HEK293 (cell line): ENCODE results near the gene GCNT2.

Experiments
- CTCF ChIA-PET: fragments of 350-600 bp; formaldehyde crosslinking; extraction: SDS; loops from one replicate; lab custom pipeline; 2021; ENCODE audit warnings: antibody characterized with exemption; lab: Yijun Ruan, JAX
- POLR2A ChIA-PET: fragments of 300-600 bp; formaldehyde crosslinking; extraction: SDS; loops from one replicate; lab custom pipeline; 2020; ENCODE audit warnings: antibody characterized with exemption, inconsistent platforms; lab: Yijun Ruan, JAX
- H3K27ac ChIP-seq: fragments of 200-500 bp; sonication (Bioruptor generic); 2 replicates; pipeline ENCODE4 v1.5.1; 2014; ENCODE audit warnings: low read depth, low read length, control low read depth, inconsistent platforms; ENCODE audit errors: extremely low read depth
- H3K36me3 ChIP-seq, 2 experiments: fragments of 200-500 bp in 1 of 2; sonication (Bioruptor generic) in 1 of 2; 1 replicate in 1 of 2; 2 replicates in 1 of 2; pipeline ENCODE4 v1.5.1; 2014 to 2017; ENCODE audit warnings: inconsistent platforms in 2 of 2, low read length in 2 of 2; ENCODE audit not compliant: control insufficient read depth in 2 of 2, insufficient read depth in 1 of 2
- H3K4me1 ChIP-seq: fragments of 200-500 bp; sonication (Bioruptor generic); 2 replicates; pipeline ENCODE4 v1.5.1; 2014; ENCODE audit warnings: mild to moderate bottlenecking, low read length, inconsistent platforms; ENCODE audit not compliant: control insufficient read depth, insufficient read depth
- H3K4me3 ChIP-seq: 2 replicates; pipeline ENCODE4 v1.5.1; 2011; ENCODE audit warnings: low read depth, mild to moderate bottlenecking, control low read depth, low read length, moderate library complexity
- H3K9me3 ChIP-seq: fragments of 200-500 bp; sonication (Bioruptor generic); 2 replicates; pipeline ENCODE4 v1.5.1; 2014; ENCODE audit warnings: low read depth, low read length, inconsistent platforms; ENCODE audit not compliant: control insufficient read depth, insufficient read depth
- HOXD13 ChIP-seq: sonication (generic); formaldehyde crosslinking; IDR thresholded peaks from 2 replicates; pipeline ENCODE4 v1.8.0; 2022; ENCODE audit warnings: missing genetic modification reagents, borderline replicate concordance
- KLF1 ChIP-seq: fragments of 450-650 bp; formaldehyde crosslinking; IDR thresholded peaks from 2 replicates; pipeline ENCODE4 v1.5.1; 2016; ENCODE audit warnings: missing biosample characterization, missing genetic modification characterization
- OVOL3 ChIP-seq: fragments of 450-650 bp; formaldehyde crosslinking; IDR thresholded peaks from 2 replicates; pipeline ENCODE4 v1.5.1; 2016; ENCODE audit warnings: missing biosample characterization, missing genetic modification characterization
- SP3 ChIP-seq: fragments of 450-650 bp; formaldehyde crosslinking; IDR thresholded peaks from 2 replicates; pipeline ENCODE4 v1.5.1; 2016; ENCODE audit warnings: missing biosample characterization, missing genetic modification characterization
- YY1 ChIP-seq: fragments of 450-650 bp; formaldehyde crosslinking; IDR thresholded peaks from 2 replicates; pipeline ENCODE4 v1.5.1; 2018; ENCODE audit warnings: missing biosample characterization, missing genetic modification characterization
- ZBTB7A ChIP-seq: fragments of 450-650 bp; formaldehyde crosslinking; IDR thresholded peaks from 2 replicates; pipeline ENCODE4 v1.5.1; 2016; ENCODE audit warnings: low read depth, missing biosample characterization, missing genetic modification characterization
- ZFP3 ChIP-seq: fragments of 450-650 bp; formaldehyde crosslinking; IDR thresholded peaks from 2 replicates; pipeline ENCODE4 v1.5.1; 2016; ENCODE audit warnings: low read depth, missing biosample characterization, missing genetic modification characterization
- ZNF169 ChIP-seq: fragments of 450-650 bp; formaldehyde crosslinking; IDR thresholded peaks from 2 replicates; pipeline ENCODE4 v1.5.1; 2016; ENCODE audit warnings: missing biosample characterization, missing genetic modification characterization
- ZNF214 ChIP-seq: fragments of 450-650 bp; formaldehyde crosslinking; IDR thresholded peaks from 2 replicates; pipeline ENCODE4 v1.5.1; 2017; ENCODE audit warnings: missing biosample characterization, mild to moderate bottlenecking, missing genetic modification characterization, borderline replicate concordance
- ZNF26 ChIP-seq: fragments of 450-650 bp; formaldehyde crosslinking; IDR thresholded peaks from 2 replicates; pipeline ENCODE4 v1.5.1; 2016; ENCODE audit warnings: missing biosample characterization, missing genetic modification characterization
- ZNF341 ChIP-seq: fragments of 450-650 bp; formaldehyde crosslinking; IDR thresholded peaks from 2 replicates; pipeline ENCODE4; 2016; ENCODE audit warnings: low read depth, missing biosample characterization, missing genetic modification characterization
- ZNF48 ChIP-seq: fragments of 450-650 bp; formaldehyde crosslinking; IDR thresholded peaks from 2 replicates; pipeline ENCODE4 v1.5.1; 2016; ENCODE audit warnings: missing biosample characterization, missing genetic modification characterization
- ZNF549 ChIP-seq: fragments of 450-650 bp; IDR thresholded peaks from 2 replicates; pipeline ENCODE4 v1.5.1; 2018; ENCODE audit warnings: missing biosample characterization, missing genetic modification characterization, mild to moderate bottlenecking, inconsistent platforms, moderate library complexity
- ZNF76 ChIP-seq: fragments of 450-650 bp; formaldehyde crosslinking; IDR thresholded peaks from 2 replicates; pipeline ENCODE4; 2016; ENCODE audit warnings: low read depth, missing biosample characterization, missing genetic modification characterization, borderline replicate concordance
- ZNF792 ChIP-seq: fragments of 450-650 bp; formaldehyde crosslinking; IDR thresholded peaks from 2 replicates; pipeline ENCODE4 v1.5.1; 2016; ENCODE audit warnings: missing biosample characterization, missing genetic modification characterization
- ZNF830 ChIP-seq: fragments of 450-650 bp; IDR thresholded peaks from 2 replicates; pipeline ENCODE4 v1.5.0; 2018; ENCODE audit warnings: missing biosample characterization, missing genetic modification characterization, low read depth, mild to moderate bottlenecking, moderate library complexity
- TF ChIP-seq, protein P1 (sequence below): fragments of 450-650 bp; formaldehyde crosslinking; IDR thresholded peaks from 2 replicates; pipeline ENCODE4 v1.5.1; 2016; ENCODE audit warnings: missing biosample characterization, missing genetic modification characterization
- TF ChIP-seq, protein P2 (sequence below): fragments of 450-650 bp; formaldehyde crosslinking; IDR thresholded peaks from 2 replicates; pipeline ENCODE4 v1.5.1; 2016; ENCODE audit warnings: missing biosample characterization, missing genetic modification characterization
- TF ChIP-seq, protein P3 (sequence below): fragments of 450-650 bp; formaldehyde crosslinking; IDR thresholded peaks from 2 replicates; pipeline ENCODE4 v1.5.1; 2016; ENCODE audit warnings: missing biosample characterization, missing genetic modification characterization

The GCNT2 gene

GRCh38 chr6:10531942-10532341 lies 10.8 kb downstream of the GCNT2 start:
- Histone ChIP-seq H3K4me3 (no peak overlapping the region), H3K4me1 (peaks cover 4% of the 10 kb centered on the region), H3K9me3 (no peaks in the 10 kb centered on the region), H3K27ac (no peak overlapping the region), H3K36me3 (peaks cover 0 to 6% of the 10 kb centered on the region in 2 experiments; a peak in 1 of 3 replicates)
- POLR2A ChIA-PET: no interaction called here
- CTCF ChIA-PET: interaction anchor here (0.6 to 1.1 kb wide), 2 partner anchors 16 to 53 kb away, joined by 3 read pairs; no protein-coding TSS in a partner anchor
- TF ChIP-seq SP3 (tag by site-specific recombination) (no peak), ZNF76 (no peak), ZNF48 (tag by site-specific recombination) (no peak)
- TF ChIP-seq, protein P1, sequence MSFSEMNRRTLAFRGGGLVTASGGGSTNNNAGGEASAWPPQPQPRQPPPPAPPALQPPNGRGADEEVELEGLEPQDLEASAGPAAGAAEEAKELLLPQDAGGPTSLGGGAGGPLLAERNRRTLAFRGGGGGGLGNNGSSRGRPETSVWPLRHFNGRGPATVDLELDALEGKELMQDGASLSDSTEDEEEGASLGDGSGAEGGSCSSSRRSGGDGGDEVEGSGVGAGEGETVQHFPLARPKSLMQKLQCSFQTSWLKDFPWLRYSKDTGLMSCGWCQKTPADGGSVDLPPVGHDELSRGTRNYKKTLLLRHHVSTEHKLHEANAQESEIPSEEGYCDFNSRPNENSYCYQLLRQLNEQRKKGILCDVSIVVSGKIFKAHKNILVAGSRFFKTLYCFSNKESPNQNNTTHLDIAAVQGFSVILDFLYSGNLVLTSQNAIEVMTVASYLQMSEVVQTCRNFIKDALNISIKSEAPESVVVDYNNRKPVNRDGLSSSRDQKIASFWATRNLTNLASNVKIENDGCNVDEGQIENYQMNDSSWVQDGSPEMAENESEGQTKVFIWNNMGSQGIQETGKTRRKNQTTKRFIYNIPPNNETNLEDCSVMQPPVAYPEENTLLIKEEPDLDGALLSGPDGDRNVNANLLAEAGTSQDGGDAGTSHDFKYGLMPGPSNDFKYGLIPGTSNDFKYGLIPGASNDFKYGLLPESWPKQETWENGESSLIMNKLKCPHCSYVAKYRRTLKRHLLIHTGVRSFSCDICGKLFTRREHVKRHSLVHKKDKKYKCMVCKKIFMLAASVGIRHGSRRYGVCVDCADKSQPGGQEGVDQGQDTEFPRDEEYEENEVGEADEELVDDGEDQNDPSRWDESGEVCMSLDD (tag by site-specific recombination): no peak
- TF ChIP-seq, all 188 proteins: peak for 0

DNA sequence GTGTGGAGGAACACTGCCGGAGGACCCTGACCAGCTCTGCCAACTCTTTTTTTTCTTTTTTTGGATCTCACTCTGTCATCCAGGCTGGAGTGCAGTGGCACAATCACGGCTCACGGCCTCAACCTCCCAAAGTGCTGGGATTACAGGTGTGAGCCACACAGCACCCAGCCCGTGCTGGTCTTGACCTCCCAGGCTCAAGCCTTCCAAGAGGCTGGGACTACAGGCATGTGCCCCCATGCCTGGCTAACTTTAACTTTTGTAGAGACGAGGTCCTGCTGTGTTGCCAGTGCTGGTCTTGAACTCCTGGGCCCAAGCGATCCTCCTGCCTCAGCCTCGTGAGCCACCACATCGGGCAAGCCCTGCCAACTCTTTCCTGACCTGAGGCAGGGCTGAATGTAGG lies 11.2 kb downstream of the GCNT2 start:
- ChIA-PET CTCF (no interaction called here), POLR2A (no interaction called here)
- no peaks in the 10 kb centered on the region for H3K9me3 ChIP-seq
- no peak overlapping the region for H3K4me3 ChIP-seq
- peaks cover 0 to 6% of the 10 kb centered on the region in 2 experiments; a peak in 1 of 3 replicates for H3K36me3 ChIP-seq
- TF ChIP-seq ZNF26 (tag by site-specific recombination): no peak
- TF ChIP-seq ZNF792 (tag by site-specific recombination): no peak
- no peak for TF ChIP-seq ZNF169 (tag by site-specific recombination)
- no peak for TF ChIP-seq ZNF48 (tag by site-specific recombination)
- TF ChIP-seq ZNF549 (tag by site-specific recombination): no peak
- TF ChIP-seq OVOL3 (tag by site-specific recombination): no peak
- TF ChIP-seq ZNF214: no peak
- TF ChIP-seq ZNF830 (tag by site-specific recombination): no peak
- TF ChIP-seq, protein P2, sequence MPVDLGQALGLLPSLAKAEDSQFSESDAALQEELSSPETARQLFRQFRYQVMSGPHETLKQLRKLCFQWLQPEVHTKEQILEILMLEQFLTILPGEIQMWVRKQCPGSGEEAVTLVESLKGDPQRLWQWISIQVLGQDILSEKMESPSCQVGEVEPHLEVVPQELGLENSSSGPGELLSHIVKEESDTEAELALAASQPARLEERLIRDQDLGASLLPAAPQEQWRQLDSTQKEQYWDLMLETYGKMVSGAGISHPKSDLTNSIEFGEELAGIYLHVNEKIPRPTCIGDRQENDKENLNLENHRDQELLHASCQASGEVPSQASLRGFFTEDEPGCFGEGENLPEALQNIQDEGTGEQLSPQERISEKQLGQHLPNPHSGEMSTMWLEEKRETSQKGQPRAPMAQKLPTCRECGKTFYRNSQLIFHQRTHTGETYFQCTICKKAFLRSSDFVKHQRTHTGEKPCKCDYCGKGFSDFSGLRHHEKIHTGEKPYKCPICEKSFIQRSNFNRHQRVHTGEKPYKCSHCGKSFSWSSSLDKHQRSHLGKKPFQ (tag by site-specific recombination): no peak
- no peak for TF ChIP-seq YY1 (tag by site-specific recombination)
- no peak for TF ChIP-seq ZNF341
- TF ChIP-seq HOXD13 (CRISPR knock-in tag): no peak
- TF ChIP-seq, protein P3, sequence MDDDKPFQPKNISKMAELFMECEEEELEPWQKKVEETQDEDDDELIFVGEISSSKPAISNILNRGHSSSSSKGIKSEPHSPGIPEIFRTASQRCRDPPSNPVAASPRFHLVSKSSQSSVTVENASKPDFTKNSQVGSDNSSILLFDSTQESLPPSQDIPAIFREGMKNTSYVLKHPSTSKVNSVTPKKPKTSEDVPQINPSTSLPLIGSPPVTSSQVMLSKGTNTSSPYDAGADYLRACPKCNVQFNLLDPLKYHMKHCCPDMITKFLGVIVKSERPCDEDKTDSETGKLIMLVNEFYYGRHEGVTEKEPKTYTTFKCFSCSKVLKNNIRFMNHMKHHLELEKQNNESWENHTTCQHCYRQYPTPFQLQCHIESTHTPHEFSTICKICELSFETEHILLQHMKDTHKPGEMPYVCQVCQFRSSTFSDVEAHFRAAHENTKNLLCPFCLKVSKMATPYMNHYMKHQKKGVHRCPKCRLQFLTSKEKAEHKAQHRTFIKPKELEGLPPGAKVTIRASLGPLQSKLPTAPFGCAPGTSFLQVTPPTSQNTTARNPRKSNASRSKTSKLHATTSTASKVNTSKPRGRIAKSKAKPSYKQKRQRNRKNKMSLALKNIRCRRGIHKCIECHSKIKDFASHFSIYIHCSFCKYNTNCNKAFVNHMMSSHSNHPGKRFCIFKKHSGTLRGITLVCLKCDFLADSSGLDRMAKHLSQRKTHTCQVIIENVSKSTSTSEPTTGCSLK (tag by site-specific recombination): no peak
- TF ChIP-seq KLF1 (tag by site-specific recombination): no peak
- no peak for TF ChIP-seq ZFP3 (tag by site-specific recombination)
- TF ChIP-seq ZBTB7A: no peak
- peaks cover 4% of the 10 kb centered on the region for H3K4me1 ChIP-seq
- H3K27ac ChIP-seq: no peak overlapping the region
